HEK293 (cell line): ENCODE measurements around the gene NRROS.

Source experiments
- CTCF ChIA-PET: fragments of 350-600 bp; formaldehyde crosslinking; extraction: SDS; loops from one replicate; lab custom pipeline; 2021; ENCODE audit warnings: antibody characterized with exemption; lab: Yijun Ruan, JAX
- POLR2A ChIA-PET: fragments of 300-600 bp; formaldehyde crosslinking; extraction: SDS; loops from one replicate; lab custom pipeline; 2020; ENCODE audit warnings: antibody characterized with exemption, inconsistent platforms; lab: Yijun Ruan, JAX
- H3K27ac ChIP-seq: fragments of 200-500 bp; sonication (Bioruptor generic); 2 replicates; pipeline ENCODE4 v1.5.1; 2014; ENCODE audit warnings: low read depth, low read length, control low read depth, inconsistent platforms; ENCODE audit errors: extremely low read depth
- H3K36me3 ChIP-seq, 2 experiments: fragments of 200-500 bp in 1 of 2; sonication (Bioruptor generic) in 1 of 2; 1 replicate in 1 of 2; 2 replicates in 1 of 2; pipeline ENCODE4 v1.5.1; 2014 to 2017; ENCODE audit warnings: inconsistent platforms in 2 of 2, low read length in 2 of 2; ENCODE audit not compliant: control insufficient read depth in 2 of 2, insufficient read depth in 1 of 2
- H3K4me1 ChIP-seq: fragments of 200-500 bp; sonication (Bioruptor generic); 2 replicates; pipeline ENCODE4 v1.5.1; 2014; ENCODE audit warnings: mild to moderate bottlenecking, low read length, inconsistent platforms; ENCODE audit not compliant: control insufficient read depth, insufficient read depth
- H3K4me3 ChIP-seq: 2 replicates; pipeline ENCODE4 v1.5.1; 2011; ENCODE audit warnings: low read depth, mild to moderate bottlenecking, control low read depth, low read length, moderate library complexity
- H3K9me3 ChIP-seq: fragments of 200-500 bp; sonication (Bioruptor generic); 2 replicates; pipeline ENCODE4 v1.5.1; 2014; ENCODE audit warnings: low read depth, low read length, inconsistent platforms; ENCODE audit not compliant: control insufficient read depth, insufficient read depth
- GLI2 ChIP-seq: fragments of 450-650 bp; formaldehyde crosslinking; IDR thresholded peaks from 2 replicates; pipeline ENCODE4; 2017; ENCODE audit warnings: missing biosample characterization, missing genetic modification characterization, low read depth, borderline replicate concordance
- KLF7 ChIP-seq: fragments of 450-650 bp; formaldehyde crosslinking; IDR thresholded peaks from 2 replicates; pipeline ENCODE4 v1.5.1; 2016; ENCODE audit warnings: missing biosample characterization, missing genetic modification characterization, borderline replicate concordance
- KLF8 ChIP-seq: fragments of 450-650 bp; formaldehyde crosslinking; IDR thresholded peaks from 2 replicates; pipeline ENCODE4 v1.5.1; 2016; ENCODE audit warnings: missing biosample characterization, missing genetic modification characterization
- MYNN ChIP-seq: fragments of 450-650 bp; formaldehyde crosslinking; IDR thresholded peaks from 2 replicates; pipeline ENCODE4 v1.5.1; 2016; ENCODE audit warnings: missing biosample characterization, missing genetic modification characterization, borderline replicate concordance
- SP7 ChIP-seq: fragments of 450-650 bp; formaldehyde crosslinking; IDR thresholded peaks from 2 replicates; pipeline ENCODE4 v1.5.1; 2016; ENCODE audit warnings: missing biosample characterization, missing genetic modification characterization
- ZBTB11 ChIP-seq: fragments of 450-650 bp; formaldehyde crosslinking; conservative IDR thresholded peaks from 2 replicates; pipeline ENCODE4 v1.5.1; 2016; ENCODE audit warnings: low read depth, missing biosample characterization, missing genetic modification characterization
- ZBTB26 ChIP-seq: fragments of 450-650 bp; formaldehyde crosslinking; optimal IDR thresholded peaks from 2 replicates; pipeline ENCODE3; 2016; ENCODE audit warnings: missing biosample characterization, mild to moderate bottlenecking, missing genetic modification characterization
- ZBTB48 ChIP-seq: fragments of 450-650 bp; formaldehyde crosslinking; IDR thresholded peaks from 2 replicates; pipeline ENCODE4 v1.5.1; 2016; ENCODE audit warnings: missing biosample characterization, missing genetic modification characterization
- ZBTB6 ChIP-seq: fragments of 450-650 bp; formaldehyde crosslinking; IDR thresholded peaks from 2 replicates; pipeline ENCODE4 v1.5.1; 2017; ENCODE audit warnings: missing biosample characterization, missing genetic modification characterization
- ZEB2 ChIP-seq: fragments of 450-650 bp; formaldehyde crosslinking; IDR thresholded peaks from 2 replicates; pipeline ENCODE4 v1.5.1; 2016; ENCODE audit warnings: missing biosample characterization, missing genetic modification characterization
- ZFHX2 ChIP-seq: fragments of 450-650 bp; formaldehyde crosslinking; conservative IDR thresholded peaks from 2 replicates; pipeline ENCODE4 v1.5.1; 2016; ENCODE audit warnings: missing biosample characterization, missing genetic modification characterization
- ZNF140 ChIP-seq: fragments of 450-650 bp; formaldehyde crosslinking; IDR thresholded peaks from 2 replicates; pipeline ENCODE4 v1.5.1; 2016; ENCODE audit warnings: missing biosample characterization, missing genetic modification characterization
- ZNF146 ChIP-seq: fragments of 450-650 bp; formaldehyde crosslinking; IDR thresholded peaks from 2 replicates; pipeline ENCODE4 v1.5.1; 2016; ENCODE audit warnings: missing biosample characterization, missing genetic modification characterization
- ZNF23 ChIP-seq: fragments of 450-650 bp; formaldehyde crosslinking; IDR thresholded peaks from 2 replicates; pipeline ENCODE4 v1.5.1; 2016; ENCODE audit warnings: missing biosample characterization, missing genetic modification characterization, borderline replicate concordance
- ZNF366 ChIP-seq: fragments of 450-650 bp; formaldehyde crosslinking; conservative IDR thresholded peaks from 2 replicates; pipeline ENCODE4 v1.5.1; 2016; ENCODE audit warnings: missing biosample characterization, missing genetic modification characterization
- ZNF580 ChIP-seq: fragments of 450-650 bp; formaldehyde crosslinking; IDR thresholded peaks from 2 replicates; pipeline ENCODE4 v1.5.1; 2016; ENCODE audit warnings: missing biosample characterization, missing genetic modification characterization
- ZNF660 ChIP-seq: fragments of 450-650 bp; IDR thresholded peaks from 2 replicates; pipeline ENCODE4 v1.5.1; 2018; ENCODE audit warnings: missing biosample characterization, mild to moderate bottlenecking, missing genetic modification characterization
- ZNF664 ChIP-seq: fragments of 450-650 bp; formaldehyde crosslinking; IDR thresholded peaks from 2 replicates; pipeline ENCODE4 v1.5.1; 2016; ENCODE audit warnings: missing biosample characterization, missing genetic modification characterization
- ZNF830 ChIP-seq: fragments of 450-650 bp; IDR thresholded peaks from 2 replicates; pipeline ENCODE4 v1.5.0; 2018; ENCODE audit warnings: missing biosample characterization, missing genetic modification characterization, low read depth, mild to moderate bottlenecking, moderate library complexity
- TF ChIP-seq, protein P1 (sequence below): fragments of 450-650 bp; IDR thresholded peaks from 2 replicates; pipeline ENCODE4 v1.5.1; 2018; ENCODE audit warnings: missing biosample characterization, mild to moderate bottlenecking, missing genetic modification characterization
- TF ChIP-seq, protein P2 (sequence below): fragments of 450-650 bp; formaldehyde crosslinking; IDR thresholded peaks from 2 replicates; pipeline ENCODE4 v1.5.1; 2016; ENCODE audit warnings: missing biosample characterization, missing genetic modification characterization

Gene NRROS

GRCh38 chr3:196645897-196646665 is 6.6 kb downstream of the NRROS start (continued):
- TF ChIP-seq ZNF366 (tag by site-specific recombination) (no peak), GLI2 (tag by site-specific recombination) (no peak), ZBTB6 (no peak), ZBTB11 (no peak), ZNF140 (no peak)

DNA sequence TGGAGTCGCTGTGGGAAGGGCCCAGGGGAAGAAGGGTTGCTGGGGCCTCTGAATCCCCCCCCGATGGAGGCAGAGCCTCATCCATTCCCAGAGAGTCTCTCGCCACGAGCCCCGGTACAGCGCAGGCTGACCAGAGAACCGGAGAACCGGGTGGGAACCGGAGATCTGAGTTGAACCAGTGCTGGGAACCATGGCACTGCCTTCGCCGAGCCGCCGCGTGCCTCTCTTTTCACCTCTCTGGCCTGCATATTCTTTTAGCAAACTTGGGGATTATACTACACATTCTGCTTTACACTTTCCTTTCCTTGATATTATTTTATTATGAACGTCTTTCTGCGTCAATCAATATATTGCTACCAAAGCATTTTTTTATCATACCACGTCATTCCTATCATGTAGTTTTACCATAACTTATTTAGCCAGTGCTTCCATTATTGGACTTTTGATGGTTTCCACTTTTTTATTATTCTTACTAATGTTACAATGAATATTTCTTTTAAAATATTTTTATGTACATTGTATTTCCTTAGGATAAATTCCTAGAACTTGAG is 7.2 kb downstream of the NRROS start:
- TF ChIP-seq ZBTB26 (tag by site-specific recombination) (no peak), ZEB2 (tag by site-specific recombination) (no peak), ZNF23 (no peak)
- POLR2A ChIA-PET: no interaction called here
- no peak overlapping the region for H3K4me3 ChIP-seq
- CTCF ChIA-PET: no interaction called here
- no peaks in the 10 kb centered on the region for H3K9me3 ChIP-seq
- H3K36me3 ChIP-seq: no peaks in the 10 kb centered on the region
- no peaks in the 10 kb centered on the region for H3K4me1 ChIP-seq
- no peak overlapping the region for H3K27ac ChIP-seq

DNA sequence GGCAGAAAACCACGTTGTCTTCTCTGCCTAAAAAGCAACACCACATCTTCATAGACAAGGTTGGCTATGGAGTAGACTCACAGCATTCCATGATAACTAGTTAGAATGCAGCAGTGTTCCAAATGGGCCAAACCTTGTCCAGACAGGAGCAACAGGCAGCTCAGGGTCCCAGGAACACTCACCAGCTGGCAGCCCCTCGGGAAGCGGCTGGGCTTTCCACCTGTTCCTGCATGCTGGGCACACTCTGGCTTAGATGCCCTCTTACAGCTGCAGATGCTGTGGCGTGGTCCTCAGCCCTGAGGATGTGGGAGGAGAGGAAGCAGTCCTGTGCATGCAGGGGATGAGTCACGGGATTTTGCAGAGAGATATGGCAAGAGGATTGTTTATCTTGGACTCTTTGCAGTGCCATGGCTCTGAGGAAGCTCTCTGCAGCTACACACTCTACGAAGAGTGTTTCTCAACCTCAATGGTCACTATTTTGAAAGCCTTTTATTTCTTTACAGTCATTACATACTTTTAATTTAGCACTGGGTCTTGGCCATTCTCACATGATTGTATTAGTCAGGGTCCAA is 11.3 kb downstream of the NRROS start:
- Histone ChIP-seq H3K9me3 (no peaks in the 10 kb centered on the region), H3K4me3 (no peak overlapping the region), H3K4me1 (no peaks in the 10 kb centered on the region), H3K27ac (no peak overlapping the region), H3K36me3 (no peaks in the 10 kb centered on the region)
- POLR2A ChIA-PET: interaction anchor here (0.6 kb wide), 1 partner anchor 544 kb away, joined by 3 read pairs; no protein-coding TSS in a partner anchor
- CTCF ChIA-PET: interaction anchor here (0.8 to 1.4 kb wide), 2 partner anchors 42 to 45 kb away, joined by 4 read pairs; no protein-coding TSS in a partner anchor
- TF ChIP-seq ZNF660 (tag by site-specific recombination) (peak; percentile 66; the same call in 1 of the 2 replicates), KLF7 (no peak), ZBTB48 (tag by site-specific recombination) (no peak), ZNF146 (tag by site-specific recombination) (no peak), ZEB2 (tag by site-specific recombination) (peak; percentile 67; the same call in 1 of the 2 replicates), ZNF830 (no peak), ZNF366 (tag by site-specific recombination) (0 out of 2 replicates have a peak, but pooled peaks have one; percentile 24), MYNN (tag by site-specific recombination) (peak; percentile 21; the same call in 1 of the 2 replicates), ZNF580 (no peak), ZFHX2 (tag by site-specific recombination) (peak; percentile 57), GLI2 (tag by site-specific recombination) (no peak), ZNF664 (no peak), KLF8 (tag by site-specific recombination) (no peak), SP7 (tag by site-specific recombination) (0 out of 2 replicates have a peak, but pooled peaks have one; percentile 17)
- TF ChIP-seq, protein P1, sequence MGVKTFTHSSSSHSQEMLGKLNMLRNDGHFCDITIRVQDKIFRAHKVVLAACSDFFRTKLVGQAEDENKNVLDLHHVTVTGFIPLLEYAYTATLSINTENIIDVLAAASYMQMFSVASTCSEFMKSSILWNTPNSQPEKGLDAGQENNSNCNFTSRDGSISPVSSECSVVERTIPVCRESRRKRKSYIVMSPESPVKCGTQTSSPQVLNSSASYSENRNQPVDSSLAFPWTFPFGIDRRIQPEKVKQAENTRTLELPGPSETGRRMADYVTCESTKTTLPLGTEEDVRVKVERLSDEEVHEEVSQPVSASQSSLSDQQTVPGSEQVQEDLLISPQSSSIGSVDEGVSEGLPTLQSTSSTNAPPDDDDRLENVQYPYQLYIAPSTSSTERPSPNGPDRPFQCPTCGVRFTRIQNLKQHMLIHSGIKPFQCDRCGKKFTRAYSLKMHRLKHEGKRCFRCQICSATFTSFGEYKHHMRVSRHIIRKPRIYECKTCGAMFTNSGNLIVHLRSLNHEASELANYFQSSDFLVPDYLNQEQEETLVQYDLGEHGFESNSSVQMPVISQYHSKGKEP: peak; percentile 88
- TF ChIP-seq, protein P2, sequence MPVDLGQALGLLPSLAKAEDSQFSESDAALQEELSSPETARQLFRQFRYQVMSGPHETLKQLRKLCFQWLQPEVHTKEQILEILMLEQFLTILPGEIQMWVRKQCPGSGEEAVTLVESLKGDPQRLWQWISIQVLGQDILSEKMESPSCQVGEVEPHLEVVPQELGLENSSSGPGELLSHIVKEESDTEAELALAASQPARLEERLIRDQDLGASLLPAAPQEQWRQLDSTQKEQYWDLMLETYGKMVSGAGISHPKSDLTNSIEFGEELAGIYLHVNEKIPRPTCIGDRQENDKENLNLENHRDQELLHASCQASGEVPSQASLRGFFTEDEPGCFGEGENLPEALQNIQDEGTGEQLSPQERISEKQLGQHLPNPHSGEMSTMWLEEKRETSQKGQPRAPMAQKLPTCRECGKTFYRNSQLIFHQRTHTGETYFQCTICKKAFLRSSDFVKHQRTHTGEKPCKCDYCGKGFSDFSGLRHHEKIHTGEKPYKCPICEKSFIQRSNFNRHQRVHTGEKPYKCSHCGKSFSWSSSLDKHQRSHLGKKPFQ (tag by site-specific recombination): no peak
